Activated CD8-positive, alpha-beta memory T cell treated with anti-CD3 and anti-CD28 coated beads, Interleukin-2, amount 50 U/mL, for 1 hour (primary cell): Measurements from ENCODE around the gene ARNT2.

ENCODE experiments used
- DNase-seq: peaks from one replicate; pipeline ENCODE4 v3.0.0-alpha.2; 2020; ENCODE audit errors: extremely low read depth

Gene ARNT2

DNA sequence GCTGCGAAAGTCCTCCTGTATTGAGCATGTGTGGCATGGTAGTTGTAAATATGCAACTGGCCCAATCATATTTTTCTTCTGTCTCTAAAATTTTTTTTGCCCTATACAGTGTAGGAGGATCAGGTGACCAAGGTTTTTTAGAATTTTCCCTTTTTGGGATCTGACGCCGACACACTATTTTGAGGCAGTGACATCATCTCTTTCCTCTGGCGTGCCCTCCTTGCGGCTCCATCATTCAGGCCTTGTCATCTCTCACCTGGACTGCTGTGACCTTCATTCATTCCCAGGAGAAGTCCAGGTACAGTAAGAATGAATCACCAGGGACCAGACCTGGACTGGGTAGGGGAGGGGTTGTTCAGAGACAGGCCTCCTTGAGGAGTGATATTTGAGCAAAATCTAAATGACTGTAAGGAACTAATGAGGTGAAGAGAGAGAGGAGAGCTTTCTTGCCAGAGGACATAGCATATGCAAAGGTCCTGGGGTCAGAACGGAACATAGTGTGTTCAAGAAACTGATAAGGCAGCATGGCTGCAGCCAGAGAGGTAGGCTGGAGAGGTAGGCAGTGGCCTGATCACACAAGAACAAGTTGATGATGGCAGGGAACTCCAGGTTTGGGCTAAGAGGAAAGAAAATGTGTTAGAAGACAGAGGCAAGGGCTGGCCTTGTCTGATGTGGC is 38.7 kb downstream of the ARNT2 start:
- DNase-seq = no peak

DNA sequence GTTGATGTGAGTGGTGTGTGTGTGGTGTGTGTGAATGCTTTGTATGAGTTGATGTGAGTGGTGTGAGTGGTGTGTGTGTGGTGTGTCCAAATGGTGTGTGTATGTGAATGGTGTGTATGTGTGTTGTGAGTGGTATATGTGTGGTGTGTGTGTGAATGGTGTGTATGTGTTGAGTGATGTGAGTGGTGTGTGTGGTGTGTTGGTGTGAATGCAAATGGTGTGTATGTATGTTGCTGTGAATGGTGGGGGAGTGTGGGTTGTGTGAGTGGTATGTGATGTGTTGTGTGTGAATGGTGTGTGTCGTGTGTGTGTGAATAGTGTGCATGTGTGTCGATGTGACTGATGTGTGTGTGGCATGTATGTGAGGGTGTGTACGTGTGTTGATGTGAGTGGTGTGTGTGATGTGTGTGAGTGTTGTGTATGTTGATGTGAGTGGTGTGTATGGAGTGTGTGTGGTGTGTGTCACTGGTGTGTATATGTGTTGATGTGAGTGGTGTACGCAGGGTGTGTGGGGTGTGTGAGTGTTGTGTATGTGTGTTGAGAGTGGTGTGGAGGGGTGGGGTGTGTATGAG is 40.6 kb downstream of the ARNT2 start:
- DNase-seq = no peak

DNA sequence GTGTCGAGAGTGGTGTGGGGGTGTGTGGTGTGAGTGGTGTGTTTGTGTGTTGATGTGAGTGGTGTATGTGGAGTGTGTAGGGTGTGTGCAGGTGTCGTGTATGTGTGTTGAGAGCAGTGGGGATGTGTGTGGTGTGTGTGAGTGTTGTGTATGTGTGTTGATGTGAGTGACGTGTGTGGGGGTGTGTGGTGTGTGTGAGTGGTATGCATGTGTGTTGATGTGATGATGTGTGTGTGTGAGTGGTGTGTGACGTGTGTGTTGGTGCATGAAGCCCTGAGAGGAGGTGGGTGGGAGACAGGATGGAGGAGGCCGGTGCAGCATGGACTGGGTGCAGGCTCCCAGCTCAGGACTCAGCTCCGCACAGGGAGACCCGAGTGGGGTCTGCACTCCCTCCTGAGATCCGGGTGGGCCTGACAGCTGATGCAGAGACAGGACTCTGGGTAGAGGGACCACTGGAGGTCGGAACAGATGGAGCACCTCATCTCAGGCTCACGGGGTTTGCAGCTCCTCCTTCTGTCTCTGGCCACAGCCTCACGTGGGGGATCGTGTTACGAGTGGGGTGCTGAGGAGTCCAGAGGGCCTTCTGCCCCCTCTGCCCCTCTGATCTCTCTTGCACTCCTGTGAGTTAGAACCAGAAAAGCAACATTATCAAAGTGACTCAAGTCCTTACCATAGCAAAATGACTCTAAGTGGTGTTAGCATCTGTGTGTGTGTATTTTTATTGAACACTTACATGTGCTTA is 41.3 kb downstream of the ARNT2 start:
- no peak for DNase-seq

DNA sequence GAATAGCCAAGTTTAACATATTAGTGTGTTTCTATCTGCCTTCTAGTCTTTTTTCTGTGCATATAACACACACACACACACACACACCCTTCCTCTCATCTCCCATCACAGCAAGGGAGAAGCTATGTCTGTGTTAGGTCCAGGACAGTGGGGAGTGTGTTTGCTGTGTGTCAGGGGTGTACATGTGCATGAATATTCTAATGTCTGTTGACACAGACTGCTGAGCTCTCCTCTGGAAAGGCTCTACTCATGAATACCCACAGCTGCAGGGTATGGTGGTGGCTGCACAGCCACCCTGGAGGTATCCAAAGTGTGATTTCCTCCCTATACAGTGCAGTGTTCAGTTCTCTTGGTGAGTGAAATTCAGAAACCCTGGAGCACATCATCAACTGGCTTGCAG is 42.9 kb downstream of the ARNT2 start:
- no peak for DNase-seq

DNA sequence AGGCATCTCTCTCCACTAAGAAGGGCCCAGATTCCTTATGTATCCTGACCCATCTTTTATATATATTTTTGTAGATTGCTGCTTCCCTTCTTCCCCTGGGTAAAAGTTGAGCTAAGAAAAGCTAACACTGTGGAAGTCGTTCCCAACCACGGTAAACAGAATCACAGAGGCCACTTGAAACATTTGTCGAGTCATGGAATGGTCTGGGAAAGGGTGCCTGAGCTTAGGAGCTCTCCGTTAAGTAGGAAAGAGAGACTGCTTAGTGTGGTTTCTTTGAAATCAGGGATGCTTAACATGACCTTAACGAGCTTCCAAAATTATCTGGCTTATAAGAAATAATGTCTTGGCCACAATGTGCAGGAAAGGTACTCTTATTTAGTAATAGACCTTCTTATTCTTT is 45.6 kb downstream of the ARNT2 start:
- DNase-seq = no peak

DNA sequence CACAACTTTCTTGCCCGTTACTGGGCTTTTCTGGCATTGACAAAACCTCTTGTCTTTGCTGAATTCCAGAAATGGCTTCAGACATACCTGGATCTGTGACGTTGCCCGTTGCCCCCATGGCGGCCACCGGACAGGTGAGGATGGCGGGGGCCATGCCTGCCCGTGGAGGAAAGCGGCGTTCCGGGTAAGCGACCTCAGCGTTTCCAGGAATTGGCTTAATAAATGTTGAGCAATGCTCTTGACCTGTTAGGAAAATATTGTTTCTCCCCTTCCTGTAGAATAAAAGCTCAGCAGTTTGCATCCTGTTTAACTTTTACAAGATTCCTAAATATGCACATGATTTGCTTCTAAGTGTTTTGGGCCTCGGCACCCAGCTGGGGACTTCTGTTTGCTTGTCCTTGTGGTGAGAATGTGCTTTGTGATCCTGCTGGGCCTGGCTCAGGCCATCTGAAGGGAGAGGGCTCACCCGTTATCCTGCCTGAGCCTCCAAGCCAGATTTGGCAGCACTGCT is 46.7 kb downstream of the ARNT2 start:
- DNase-seq = no peak

DNA sequence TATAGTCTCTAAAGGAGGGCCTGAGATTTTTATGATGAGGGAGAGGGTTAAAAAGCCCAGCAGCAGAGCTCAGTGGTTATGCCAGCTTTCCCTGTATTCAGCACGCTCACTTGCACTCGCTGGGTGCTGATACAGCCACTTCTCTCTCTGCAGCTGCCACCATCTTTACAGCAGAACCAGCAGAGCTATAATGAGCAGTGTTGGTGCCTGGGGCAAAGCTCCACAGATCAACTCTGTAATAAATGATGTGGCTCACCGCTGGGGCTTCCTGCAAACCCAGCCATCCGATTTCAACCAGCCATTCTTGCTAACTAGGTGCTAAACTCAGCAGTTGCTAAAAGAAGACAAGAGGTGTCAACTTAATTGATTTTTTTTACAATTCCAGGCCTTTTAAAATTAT is 48.0 kb downstream of the ARNT2 start:
- DNase-seq = no peak

DNA sequence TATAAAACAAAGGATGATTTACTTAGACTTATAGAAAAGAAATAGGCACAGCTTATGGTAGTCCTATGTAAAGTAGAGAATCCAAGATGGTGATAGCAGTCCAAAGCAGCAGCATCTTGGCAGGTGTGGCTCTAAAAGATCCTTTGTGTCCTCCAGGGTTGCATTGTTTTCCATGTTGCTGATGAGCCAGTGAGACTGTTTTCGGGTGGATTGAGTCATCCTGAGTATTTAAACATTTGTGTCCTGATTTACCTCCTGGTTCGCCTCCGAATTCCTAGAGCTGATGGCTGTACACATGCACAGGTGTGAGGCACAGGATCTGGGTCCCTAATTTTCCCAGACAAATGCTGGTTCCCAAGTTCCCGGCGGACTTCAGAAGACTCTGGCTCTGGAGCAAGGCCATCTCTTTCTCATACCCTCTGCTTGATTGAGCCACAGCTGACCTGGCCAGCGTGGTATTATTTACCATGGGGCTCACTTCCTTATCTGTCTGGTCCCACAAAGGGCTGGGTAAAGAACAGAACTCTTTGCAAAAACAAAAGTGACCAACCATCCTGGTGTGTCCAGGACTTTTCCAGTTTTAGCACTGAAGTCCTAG is 51.0 kb downstream of the ARNT2 start:
- no peak for DNase-seq

DNA sequence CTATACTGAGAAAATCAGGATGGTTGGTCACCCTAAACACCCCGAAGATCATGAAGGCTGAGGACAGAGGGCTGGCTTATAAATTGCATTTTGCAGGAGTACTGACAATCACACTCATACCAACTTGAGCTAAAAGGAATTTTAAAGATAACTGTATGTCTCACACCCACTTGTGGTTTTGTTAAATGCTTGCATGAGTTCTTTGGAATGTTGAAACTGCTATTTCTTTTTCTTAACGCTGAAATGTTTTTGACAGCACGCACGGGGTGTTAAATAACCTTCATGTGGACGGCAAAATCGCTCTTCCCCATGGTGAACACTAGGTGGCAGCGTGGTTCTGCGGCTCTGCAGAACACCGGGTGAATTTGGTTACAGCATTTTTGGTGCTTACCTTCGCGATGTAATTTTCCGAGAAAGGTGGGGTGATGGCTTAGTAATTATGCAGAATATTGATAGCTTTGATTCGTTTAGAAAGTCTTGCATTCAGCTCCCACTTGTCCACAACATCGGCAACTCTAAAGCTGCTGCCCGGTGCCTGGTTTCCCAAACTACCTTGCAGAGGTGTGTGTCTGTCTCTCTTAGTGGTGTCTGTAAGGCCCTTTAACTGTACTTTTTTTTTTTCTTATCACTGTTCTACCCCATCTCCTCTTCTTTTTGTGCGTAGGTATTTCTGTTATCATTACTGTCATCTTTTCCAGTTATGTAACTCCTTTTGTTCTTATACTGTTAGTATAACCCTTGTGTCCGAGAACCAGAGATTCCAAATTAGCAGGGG is 51.7 kb downstream of the ARNT2 start:
- DNase-seq = no peak

DNA sequence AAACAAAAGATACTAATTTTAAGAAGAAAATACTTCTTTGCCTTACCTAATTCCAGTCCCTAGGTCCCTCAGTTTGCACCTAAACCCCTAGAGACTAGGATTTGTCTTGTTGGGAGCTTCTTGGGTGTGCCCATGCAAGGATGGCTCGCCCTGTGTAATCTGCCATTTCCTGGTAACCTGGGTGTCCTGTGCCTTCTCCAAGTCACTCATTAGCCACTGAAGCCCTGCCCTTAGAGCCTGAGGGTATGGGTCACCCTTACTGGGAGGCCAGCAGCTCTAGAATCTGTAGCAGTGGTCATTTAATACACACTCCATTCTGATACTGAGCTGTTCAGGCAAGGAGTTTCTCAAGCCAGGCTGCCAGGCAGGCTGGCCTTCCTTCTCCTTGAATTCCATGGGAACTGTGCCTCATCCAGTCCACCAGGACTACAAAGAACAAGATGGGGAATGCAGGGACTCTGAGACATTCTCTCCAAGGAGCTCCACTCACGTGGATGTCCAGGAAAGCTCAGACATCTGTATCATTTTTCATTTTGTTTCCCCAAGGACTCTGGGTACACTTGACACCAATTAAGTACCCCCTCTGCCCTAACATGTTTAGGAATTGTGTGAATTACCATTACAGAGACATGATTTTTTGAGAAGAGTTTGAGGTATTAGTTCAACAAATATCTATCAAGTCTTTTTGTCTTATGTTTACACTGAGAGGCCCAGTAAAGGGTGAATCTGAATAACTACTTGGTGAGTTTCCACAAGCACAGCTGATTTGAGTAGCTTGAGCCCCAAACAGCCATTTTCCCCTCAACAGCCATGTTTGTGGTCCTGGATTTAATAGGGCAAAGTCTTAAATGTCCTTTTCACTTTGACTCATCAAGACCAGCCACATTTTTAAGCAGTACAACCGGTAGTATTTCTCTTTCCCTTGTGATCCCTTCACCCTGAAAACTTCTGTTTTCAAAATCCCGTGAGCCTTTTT is 52.6 kb downstream of the ARNT2 start:
- DNase-seq = no peak

DNA sequence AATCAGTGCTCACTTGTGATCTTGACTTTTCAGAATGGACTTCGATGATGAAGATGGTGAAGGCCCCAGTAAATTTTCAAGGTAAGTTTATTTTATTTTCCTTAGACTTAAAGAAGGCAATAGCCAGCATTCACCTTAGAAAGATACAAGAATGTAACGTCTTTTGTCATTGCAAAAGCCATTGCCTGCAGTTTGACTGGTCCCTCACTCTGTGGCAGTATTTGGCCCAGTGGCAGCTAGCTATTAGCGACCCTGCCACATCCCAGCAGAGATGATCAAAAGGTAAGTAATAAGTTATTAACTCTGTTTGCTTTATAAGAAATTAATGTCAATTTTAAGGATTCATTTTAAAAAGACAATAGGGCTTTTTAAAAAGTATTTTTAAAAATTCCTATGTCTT is 53.7 kb downstream of the ARNT2 start:
- no peak for DNase-seq

DNA sequence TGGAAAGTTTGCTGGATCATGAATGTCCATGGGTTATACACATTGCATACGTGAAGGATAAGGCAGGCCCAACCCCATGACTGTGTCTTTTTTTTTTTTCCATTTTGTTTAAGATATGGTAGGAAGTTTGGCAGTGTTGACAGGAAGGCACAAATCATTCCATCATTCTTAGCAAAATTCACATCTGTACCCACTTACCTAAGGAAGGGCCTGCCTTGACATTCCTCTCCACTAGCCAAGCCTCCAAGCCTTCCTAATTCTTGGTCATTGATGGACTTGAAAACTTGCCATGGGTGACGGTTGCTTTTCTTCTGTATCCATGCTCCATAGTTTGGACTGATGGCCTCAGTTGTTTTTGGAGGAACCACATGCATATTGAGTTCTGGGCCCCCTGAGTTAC is 54.4 kb downstream of the ARNT2 start:
- no peak for DNase-seq

DNA sequence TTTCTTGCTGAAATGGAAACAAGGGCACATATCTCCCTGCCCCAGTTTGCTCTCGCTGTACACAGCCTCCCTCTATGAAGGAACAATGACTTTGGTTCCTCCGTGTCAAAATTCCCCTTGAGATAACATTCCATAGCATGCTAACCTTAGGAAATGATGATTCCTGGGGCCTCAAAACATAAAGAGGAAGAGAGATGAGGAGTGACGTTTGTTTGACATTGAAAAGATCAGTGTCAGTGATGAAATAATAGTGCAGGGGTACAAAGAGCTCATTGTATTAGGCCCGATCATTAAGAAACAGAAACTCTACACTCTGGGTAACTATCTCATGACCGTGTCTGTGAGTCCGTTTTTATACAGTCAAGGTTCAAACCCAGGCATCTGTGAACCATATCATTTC is 55.2 kb downstream of the ARNT2 start:
- no peak for DNase-seq

DNA sequence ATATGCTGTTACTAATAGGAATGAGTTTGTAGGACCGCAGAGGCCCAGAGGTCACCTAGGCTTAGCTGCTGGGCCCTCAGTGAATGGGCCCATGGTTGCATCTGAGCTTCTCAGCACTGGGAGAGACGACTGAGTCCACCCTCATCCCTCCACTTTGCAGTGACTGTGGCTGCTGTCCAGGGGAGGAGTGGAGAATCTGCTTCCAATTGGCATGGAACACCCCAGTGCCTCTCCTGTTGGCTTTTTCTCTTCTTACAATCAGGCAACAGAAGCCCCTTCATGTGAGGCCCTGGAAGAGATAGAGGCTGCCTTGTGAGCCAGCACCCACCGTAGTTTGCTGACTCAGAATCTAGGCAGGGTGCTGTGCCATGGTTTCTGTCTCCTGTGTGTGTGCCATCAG is 55.6 kb downstream of the ARNT2 start:
- DNase-seq = no peak

DNA sequence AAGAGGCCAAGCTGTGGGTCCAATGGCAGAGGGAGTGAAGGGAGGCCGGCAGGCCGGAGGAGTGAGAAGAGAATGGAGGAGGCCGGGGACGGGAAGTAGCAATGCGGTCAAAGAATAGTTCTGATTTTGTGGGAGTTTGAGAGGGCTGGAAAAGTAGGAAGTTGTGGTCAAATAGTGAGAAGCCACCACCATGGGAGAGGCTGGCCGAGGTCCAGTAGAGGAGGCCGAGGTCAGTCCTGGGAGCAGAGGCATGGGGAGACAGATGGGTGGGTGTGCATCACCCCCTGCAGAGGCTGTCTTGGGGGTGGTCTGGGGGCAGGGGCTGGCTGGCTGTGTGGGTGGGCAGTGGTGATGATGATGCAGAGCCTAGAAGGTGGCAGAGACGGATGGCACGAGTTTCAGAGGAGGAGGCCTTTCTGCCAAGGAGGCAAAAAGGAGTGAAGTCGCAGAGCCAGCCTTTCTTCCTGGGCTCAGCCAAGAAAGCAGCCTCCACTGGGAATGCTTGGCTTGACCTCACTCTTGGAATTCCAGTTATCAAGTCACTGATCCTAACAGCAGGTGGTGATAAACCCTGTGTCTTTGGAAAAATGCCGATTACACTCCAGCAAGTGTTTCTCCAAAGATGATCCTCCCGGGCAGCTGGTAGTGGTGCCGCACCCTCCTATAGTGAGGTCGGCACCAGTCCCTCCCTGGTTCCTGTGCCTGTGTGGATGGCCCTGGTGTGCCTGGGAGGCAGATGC is 57.3 kb downstream of the ARNT2 start:
- DNase-seq = no peak

DNA sequence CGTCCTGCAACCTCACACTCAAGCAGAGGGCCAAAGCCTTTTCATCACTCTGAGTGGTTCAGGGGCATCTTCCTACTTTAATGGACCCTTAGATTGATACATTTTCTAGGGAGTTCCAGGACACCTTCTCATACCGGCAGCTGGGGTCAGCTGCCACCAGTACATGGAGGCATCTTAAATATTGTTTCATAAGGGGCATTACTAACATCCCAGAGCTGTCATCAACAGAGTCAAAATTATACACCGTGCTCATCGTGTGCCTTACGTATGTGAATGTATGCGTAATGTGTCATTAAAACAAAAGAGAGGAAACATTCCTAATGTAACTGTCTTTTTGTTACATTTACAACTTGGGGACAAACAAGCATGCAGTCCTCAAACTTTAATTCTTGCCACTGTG is 57.9 kb downstream of the ARNT2 start:
- DNase-seq = no peak

DNA sequence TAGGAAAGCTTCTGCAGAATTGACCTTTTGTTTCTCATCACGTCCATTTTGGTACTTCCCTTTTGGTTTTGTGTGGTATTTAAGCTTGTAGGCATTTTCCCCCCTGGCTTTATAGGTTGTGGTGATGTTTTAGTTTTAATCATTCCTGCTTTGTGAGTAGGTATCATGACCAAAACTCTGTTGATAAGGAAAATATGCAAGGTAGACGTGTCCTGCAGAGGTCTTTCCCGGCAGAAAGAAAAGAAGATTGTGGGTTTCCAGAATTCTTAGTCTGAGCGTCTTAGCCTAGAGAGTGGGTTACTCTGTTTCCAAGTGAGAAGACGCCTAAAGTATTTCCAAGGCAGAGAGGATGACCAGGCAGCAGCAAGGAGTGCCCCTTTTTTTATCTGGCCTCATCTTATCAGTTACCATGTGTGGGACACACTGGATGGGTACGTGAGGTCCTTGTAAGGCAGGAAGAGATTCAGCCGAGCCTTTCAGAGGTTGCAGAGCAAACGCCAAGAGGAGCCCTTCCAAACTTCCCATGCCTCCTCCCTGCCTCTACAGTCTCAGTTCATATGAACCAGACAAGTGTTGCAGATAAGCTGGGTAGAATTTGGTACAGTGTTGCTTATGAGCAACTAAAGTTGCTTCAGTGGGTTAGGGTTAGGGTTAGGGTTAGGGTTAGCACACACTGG is 58.8 kb downstream of the ARNT2 start:
- DNase-seq = no peak

DNA sequence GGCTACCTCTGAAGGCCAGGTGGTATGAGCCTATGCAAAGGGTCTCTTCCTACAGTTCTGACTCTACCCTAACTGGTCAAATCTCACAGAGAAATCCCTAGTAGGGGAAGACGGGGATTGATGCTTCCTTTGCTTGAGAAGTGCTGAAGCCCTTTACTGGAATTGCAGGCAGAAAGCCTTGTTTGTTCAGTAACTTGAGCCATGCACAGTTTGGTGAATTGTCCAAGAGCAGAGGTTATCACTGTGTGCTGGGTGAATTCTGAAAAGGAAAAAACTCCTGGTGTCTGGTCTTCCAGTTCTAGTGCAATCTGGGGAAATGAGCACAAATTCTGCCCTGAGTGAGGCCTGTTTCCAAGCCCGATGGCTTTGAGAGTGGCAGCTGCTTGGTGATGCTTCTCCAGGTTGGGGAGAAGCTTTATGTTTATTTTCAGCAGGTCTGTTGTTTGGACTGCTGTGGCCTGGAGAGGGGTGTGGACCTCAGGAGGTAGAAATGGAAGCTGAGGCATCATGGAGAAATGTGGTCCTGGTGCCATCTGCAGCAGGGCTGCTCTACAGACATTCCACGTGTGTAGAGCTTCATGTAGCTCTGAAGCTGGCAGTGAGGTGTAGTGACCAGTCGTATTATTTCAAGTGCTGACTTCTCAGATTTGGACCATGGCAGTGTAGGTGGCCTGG is 60.9 kb downstream of the ARNT2 start:
- DNase-seq = no peak

DNA sequence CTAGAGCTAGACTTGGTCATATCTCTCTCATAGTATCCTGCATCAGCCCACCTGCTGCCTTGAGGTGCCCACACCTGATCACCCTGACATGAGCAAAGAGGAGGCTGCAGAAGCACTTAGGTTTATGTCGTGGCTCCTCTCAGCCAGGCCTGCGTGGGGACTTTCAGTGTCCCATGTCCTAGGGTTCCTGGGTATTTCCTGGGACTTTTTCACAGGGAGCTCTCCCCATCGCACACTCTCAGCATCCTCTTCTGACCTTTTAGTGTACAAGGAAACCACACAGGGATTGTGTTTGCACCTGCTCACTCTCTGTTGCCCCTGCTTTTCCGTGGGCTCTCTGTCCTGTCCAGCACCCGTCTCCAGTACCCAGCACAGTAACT is 61.4 kb downstream of the ARNT2 start:
- no peak for DNase-seq
